OCI-LY1 (cell line): Measurements from ENCODE around the gene BDKRB1.
A peak's percentile ranks its signal among the peaks of the same experiment; 100 is the strongest.

Source experiments
- H2AFZ ChIP-seq: fragments of 200-600 bp; sonication (generic), shearing (Covaris generic); 2 replicates; pipeline ENCODE4 v1.6.0; 2014; ENCODE audit warnings: antibody characterized with exemption, mild to moderate bottlenecking, low read length
- H3F3A ChIP-seq: fragments of 200-600 bp; sonication (generic), shearing (Covaris generic); 2 replicates; pipeline ENCODE4 v1.6.0; 2014; ENCODE audit warnings: mild to moderate bottlenecking, antibody characterized with exemption, low read length, moderate library complexity; ENCODE audit not compliant: insufficient read depth
- H3K27ac ChIP-seq: fragments of 200-600 bp; sonication (generic); 2 replicates; pipeline ENCODE4 v1.5.1; 2014; ENCODE audit warnings: low read length, mixed run types, mild to moderate bottlenecking, low read depth; ENCODE audit not compliant: poor library complexity, severe bottlenecking
- H3K27me3 ChIP-seq: fragments of 200-600 bp; sonication (generic); 2 replicates; pipeline ENCODE4 v1.6.0; 2014; ENCODE audit warnings: antibody characterized with exemption, mild to moderate bottlenecking, low read length, moderate library complexity; ENCODE audit not compliant: insufficient read depth
- H3K36me3 ChIP-seq: fragments of 200-600 bp; sonication (generic); 2 replicates; pipeline ENCODE4 v1.6.1; 2014; ENCODE audit warnings: mild to moderate bottlenecking, antibody characterized with exemption, low read length, moderate library complexity, mixed read lengths; ENCODE audit not compliant: insufficient read depth
- H3K4me1 ChIP-seq: fragments of 200-600 bp; sonication (generic); 2 replicates; pipeline ENCODE4 v1.5.1; 2014; ENCODE audit warnings: mild to moderate bottlenecking, low read length, moderate library complexity; ENCODE audit not compliant: insufficient read depth, severe bottlenecking
- H3K4me2 ChIP-seq: fragments of 200-600 bp; sonication (generic), shearing (Covaris generic); 2 replicates; pipeline ENCODE4 v1.6.1; 2014; ENCODE audit warnings: low read length
- H3K4me3 ChIP-seq: fragments of 200-600 bp; sonication (generic); 2 replicates; pipeline ENCODE4 v1.5.1; 2014; ENCODE audit warnings: low read length, low read depth, mild to moderate bottlenecking, mixed read lengths; ENCODE audit not compliant: poor library complexity, severe bottlenecking
- H3K79me2 ChIP-seq: fragments of 200-600 bp; shearing (Covaris generic); 2 replicates; pipeline ENCODE4 v1.6.1; 2016; ENCODE audit warnings: mixed run types, low read length, mixed read lengths; ENCODE audit not compliant: insufficient read depth
- H3K9ac ChIP-seq: fragments of 200-600 bp; sonication (generic), shearing (Covaris generic); 2 replicates; pipeline ENCODE4 v1.6.1; 2014; ENCODE audit warnings: mild to moderate bottlenecking, low read length, mixed read lengths
- H3K9me2 ChIP-seq: fragments of 200-600 bp; sonication (generic), shearing (Covaris generic); 2 replicates; pipeline ENCODE4 v1.6.1; 2014; ENCODE audit warnings: low read depth, mild to moderate bottlenecking, low read length, mixed read lengths
- H3K9me3 ChIP-seq: fragments of 200-600 bp; shearing (Covaris generic); 2 replicates; pipeline ENCODE4 v1.6.1; 2014; ENCODE audit warnings: low read length, mixed read lengths
- H4K20me1 ChIP-seq: fragments of 200-600 bp; sonication (generic), shearing (Covaris generic); 2 replicates; pipeline ENCODE4 v1.6.0; 2016; ENCODE audit warnings: mild to moderate bottlenecking, low read length; ENCODE audit not compliant: insufficient read depth
- EZH2 ChIP-seq: fragments of 200-600 bp; sonication (generic), shearing (Covaris generic); IDR thresholded peaks from 2 replicates; pipeline ENCODE4 v1.8.0; 2017; ENCODE audit warnings: borderline replicate concordance, mixed run types, mild to moderate bottlenecking, antibody characterized with exemption, low read length, moderate library complexity, mixed read lengths
- TF ChIP-seq, protein P1 (sequence below): fragments of 200-600 bp; sonication (generic), shearing (Covaris generic); IDR thresholded peaks from 2 replicates; pipeline ENCODE4 v1.5.1; 2017; ENCODE audit warnings: mild to moderate bottlenecking, antibody characterized with exemption, low read length, moderate library complexity, mixed read lengths

BDKRB1 gene

DNA sequence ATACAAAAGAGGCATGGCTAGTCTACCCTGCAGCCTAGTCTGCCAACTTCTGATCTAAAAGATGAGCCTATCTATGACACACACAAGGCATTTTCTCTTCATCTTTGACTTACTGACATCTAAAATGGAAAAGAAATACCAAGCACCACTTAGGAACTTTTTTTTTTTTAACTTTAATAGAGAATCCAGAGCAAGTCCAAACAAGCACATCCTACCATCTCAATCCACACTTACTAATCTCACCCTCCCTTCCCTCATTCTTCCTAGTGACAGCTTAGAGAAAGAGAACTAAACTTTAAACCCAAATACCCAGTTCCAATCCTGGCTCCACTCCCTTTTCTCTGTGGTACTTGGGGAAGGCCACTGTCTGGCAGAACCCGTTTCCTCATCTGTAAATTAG lies 31.8 kb downstream of the BDKRB1 start:
- H3K4me1 ChIP-seq: no peaks in the 10 kb centered on the region
- no peak overlapping the region for H2AFZ ChIP-seq
- H3K9me2 ChIP-seq: no peaks in the 10 kb centered on the region
- H3K4me2 ChIP-seq: no peak overlapping the region
- no peaks in the 10 kb centered on the region for H3K27me3 ChIP-seq
- no peak for TF ChIP-seq EZH2
- TF ChIP-seq, protein P1, sequence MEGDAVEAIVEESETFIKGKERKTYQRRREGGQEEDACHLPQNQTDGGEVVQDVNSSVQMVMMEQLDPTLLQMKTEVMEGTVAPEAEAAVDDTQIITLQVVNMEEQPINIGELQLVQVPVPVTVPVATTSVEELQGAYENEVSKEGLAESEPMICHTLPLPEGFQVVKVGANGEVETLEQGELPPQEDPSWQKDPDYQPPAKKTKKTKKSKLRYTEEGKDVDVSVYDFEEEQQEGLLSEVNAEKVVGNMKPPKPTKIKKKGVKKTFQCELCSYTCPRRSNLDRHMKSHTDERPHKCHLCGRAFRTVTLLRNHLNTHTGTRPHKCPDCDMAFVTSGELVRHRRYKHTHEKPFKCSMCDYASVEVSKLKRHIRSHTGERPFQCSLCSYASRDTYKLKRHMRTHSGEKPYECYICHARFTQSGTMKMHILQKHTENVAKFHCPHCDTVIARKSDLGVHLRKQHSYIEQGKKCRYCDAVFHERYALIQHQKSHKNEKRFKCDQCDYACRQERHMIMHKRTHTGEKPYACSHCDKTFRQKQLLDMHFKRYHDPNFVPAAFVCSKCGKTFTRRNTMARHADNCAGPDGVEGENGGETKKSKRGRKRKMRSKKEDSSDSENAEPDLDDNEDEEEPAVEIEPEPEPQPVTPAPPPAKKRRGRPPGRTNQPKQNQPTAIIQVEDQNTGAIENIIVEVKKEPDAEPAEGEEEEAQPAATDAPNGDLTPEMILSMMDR: no peak
- no peak overlapping the region for H3K9ac ChIP-seq
- peaks cover 40% of the 10 kb centered on the region for H3K36me3 ChIP-seq
- H3K9me3 ChIP-seq: no peaks in the 10 kb centered on the region
- no peak overlapping the region for H3K4me3 ChIP-seq
- H4K20me1 ChIP-seq: no peaks in the 10 kb centered on the region
- no peaks in the 10 kb centered on the region for H3F3A ChIP-seq
- H3K79me2 ChIP-seq: no peaks in the 10 kb centered on the region
- no peak overlapping the region for H3K27ac ChIP-seq

DNA sequence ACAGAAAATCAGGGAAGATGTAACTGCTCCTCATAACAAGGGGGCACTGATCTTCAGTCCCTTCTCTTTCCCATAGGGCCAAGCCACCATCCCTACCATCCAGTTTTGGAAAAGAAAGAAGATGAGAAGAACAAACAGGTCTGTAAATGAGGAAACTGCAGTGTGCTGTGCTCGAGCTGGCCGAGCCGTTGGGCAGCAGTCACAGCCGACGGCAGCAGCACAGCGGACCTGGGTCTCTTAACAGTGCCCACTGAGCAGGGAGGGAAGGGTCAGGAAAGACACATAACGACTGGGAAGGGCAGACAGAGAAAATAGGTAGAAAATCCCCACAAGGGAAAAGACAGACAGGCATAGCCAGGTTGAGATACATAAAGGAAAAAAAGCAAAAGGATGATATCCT lies 38.2 kb downstream of the BDKRB1 start:
- H3K4me1 ChIP-seq: no peaks in the 10 kb centered on the region
- no peak overlapping the region for H3K27ac ChIP-seq
- no peak overlapping the region for H3K9ac ChIP-seq
- no peak overlapping the region for H2AFZ ChIP-seq
- TF ChIP-seq, protein P1: no peak
- no peak for TF ChIP-seq EZH2
- no peaks in the 10 kb centered on the region for H3K27me3 ChIP-seq
- H3K9me3 ChIP-seq: no peaks in the 10 kb centered on the region
- H3K4me2 ChIP-seq: no peak overlapping the region
- H4K20me1 ChIP-seq: no peaks in the 10 kb centered on the region
- H3K36me3 ChIP-seq: peaks cover 33% of the 10 kb centered on the region
- H3K9me2 ChIP-seq: no peaks in the 10 kb centered on the region
- H3K79me2 ChIP-seq: no peaks in the 10 kb centered on the region
- H3K4me3 ChIP-seq: no peak overlapping the region
- no peaks in the 10 kb centered on the region for H3F3A ChIP-seq

DNA sequence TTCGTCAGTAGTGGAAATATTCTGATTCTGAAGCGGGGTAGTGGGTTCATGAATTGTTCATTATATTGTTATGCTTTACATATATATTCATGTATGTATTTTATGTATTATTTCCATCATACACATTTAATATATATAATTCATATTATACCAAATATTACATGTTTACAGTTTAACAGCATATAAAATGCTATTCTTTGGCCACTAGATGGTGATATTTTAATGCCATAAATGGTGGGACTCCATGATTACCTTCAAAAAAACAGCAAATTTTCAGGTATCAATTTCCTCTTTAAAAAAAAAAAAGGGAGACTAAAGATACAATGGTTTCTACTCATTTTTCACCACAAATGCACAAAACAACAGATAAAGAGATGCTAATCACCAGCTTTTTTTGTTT lies 41.0 kb downstream of the BDKRB1 start:
- H4K20me1 ChIP-seq: no peaks in the 10 kb centered on the region
- no peaks in the 10 kb centered on the region for H3K79me2 ChIP-seq
- no peak overlapping the region for H3K4me2 ChIP-seq
- H3K27me3 ChIP-seq: no peaks in the 10 kb centered on the region
- H3K36me3 ChIP-seq: peaks cover 24% of the 10 kb centered on the region; the same call in 1 of the 2 replicates
- H3K9me2 ChIP-seq: no peaks in the 10 kb centered on the region
- TF ChIP-seq, protein P1: peak; percentile 38
- no peak for TF ChIP-seq EZH2
- no peaks in the 10 kb centered on the region for H3K4me1 ChIP-seq
- H3K4me3 ChIP-seq: no peak overlapping the region
- H2AFZ ChIP-seq: no peak overlapping the region
- H3F3A ChIP-seq: no peaks in the 10 kb centered on the region
- no peaks in the 10 kb centered on the region for H3K9me3 ChIP-seq
- no peak overlapping the region for H3K27ac ChIP-seq
- H3K9ac ChIP-seq: no peak overlapping the region
